HCT116 (cell line): ENCODE measurements around the gene SAMD1. TPM values are rescaled to one million over a fixed set of nuclear protein-coding genes. Genes with fewer than 3 reads are reported as not detected.

Experiments
- ATAC-seq: fragments of 200-7000 bp; cut with Tn5 transposase; 2 replicates; pipeline ENCODE4 v1.9.1; 2020; ENCODE audit warnings: mild to moderate bottlenecking, moderate library complexity
- BruUV-seq: library from RNA; stranded (reverse); fragments of 400-500 nt; replicated peaks from 2 replicates; lab custom pipeline; 2021; lab: Mats Ljungman, UMichigan
- CTCF ChIA-PET: fragments of 300-600 bp; sonication (Branson Sonifier 250); formaldehyde crosslinking; loops from one replicate; lab custom pipeline; 2021; ENCODE audit warnings: antibody characterized with exemption; lab: Charles Lee
- POLR2A ChIA-PET: fragments of 300-600, 350-600 bp; sonication (Branson Sonifier 250); formaldehyde crosslinking; loops from one replicate; lab custom pipeline; 2021; ENCODE audit warnings: antibody characterized with exemption; lab: Charles Lee
- RAD21 ChIA-PET, 2 experiments: fragments of 300-600 bp; sonication (Branson Sonifier 250); formaldehyde crosslinking; loops; one replicate each; lab custom pipeline; 2023; ENCODE audit warnings: low total read pairs in 2 of 2; ENCODE audit not compliant: uncharacterized antibody in 2 of 2, unreplicated experiment in 2 of 2, low non-redundant PET in 1 of 2; lab: Charles Lee
- DNase-seq: peaks from one replicate; pipeline ENCODE4 v3.0.0-alpha.2; 2010; ENCODE audit warnings: low read depth, low spot score
- H2AFZ ChIP-seq: fragments of 200-600 bp; shearing (Covaris generic), sonication (generic); 2 replicates; pipeline ENCODE4 v1.6.1; 2017; ENCODE audit warnings: low read depth, mixed run types, mixed read lengths, antibody characterized with exemption, low read length; ENCODE audit not compliant: poor library complexity, severe bottlenecking
- H3K27ac ChIP-seq: 2 replicates; pipeline ENCODE4 v1.5.1; 2012; ENCODE audit warnings: low read depth, low read length
- H3K27me3 ChIP-seq: fragments of 200-600 bp; sonication (generic); 2 replicates; pipeline ENCODE4 v1.6.1; 2016; ENCODE audit warnings: mixed run types, low read length, mixed read lengths; ENCODE audit not compliant: insufficient read depth
- H3K36me3 ChIP-seq, 2 experiments: fragments of 200-500 bp in 1 of 2; fragments of 200-600 bp in 1 of 2; sonication (Bioruptor generic) in 1 of 2; sonication (generic) in 1 of 2; 2 replicates each; pipeline versions ENCODE4 v1.5.1 to v1.6.1; 2014 to 2016; ENCODE audit warnings: low read length in 2 of 2, inconsistent platforms in 1 of 2, mixed read lengths in 1 of 2, mixed run types in 1 of 2; ENCODE audit not compliant: insufficient read depth in 2 of 2, control insufficient read depth in 1 of 2
- H3K4me1 ChIP-seq, 2 experiments: fragments of 200-600 bp in 1 of 2; sonication (generic) in 1 of 2; 2 replicates each; pipeline versions ENCODE4 v1.5.1 to v1.6.1; 2012 to 2017; ENCODE audit warnings: low read length in 2 of 2, inconsistent platforms in 1 of 2, mild to moderate bottlenecking in 1 of 2, mixed read lengths in 1 of 2, mixed run types in 1 of 2, moderate library complexity in 1 of 2; ENCODE audit not compliant: insufficient read depth in 2 of 2, control insufficient read depth in 1 of 2
- H3K4me2 ChIP-seq: fragments of 200-600 bp; sonication (generic); 2 replicates; pipeline ENCODE4 v1.6.1; 2017; ENCODE audit warnings: mixed run types, low read length, mixed read lengths
- H3K4me3 ChIP-seq, 2 experiments: fragments of 200-600 bp in 1 of 2; sonication (generic) in 1 of 2; replicated peaks in 1 of 2; 2 replicates each; pipeline ENCODE4 v1.5.1; 2011 to 2016; ENCODE audit warnings: low read length in 2 of 2, control low read depth in 1 of 2, low read depth in 1 of 2, mild to moderate bottlenecking in 1 of 2, mixed read lengths in 1 of 2, mixed run types in 1 of 2
- H3K79me2 ChIP-seq: fragments of 200-600 bp; sonication (generic); 2 replicates; pipeline ENCODE4 v1.6.1; 2017; ENCODE audit warnings: mild to moderate bottlenecking, mixed run types, low read length, moderate library complexity, mixed read lengths; ENCODE audit not compliant: insufficient read depth
- H3K9ac ChIP-seq: fragments of 200-600 bp; sonication (generic); 2 replicates; pipeline ENCODE4 v1.6.1; 2016; ENCODE audit warnings: low read length, mixed read lengths
- H3K9me2 ChIP-seq: fragments of 200-600 bp; sonication (generic), shearing (Covaris generic); 2 replicates; pipeline ENCODE4 v1.6.1; 2017; ENCODE audit warnings: mixed run types, mild to moderate bottlenecking, moderate library complexity; ENCODE audit not compliant: insufficient read depth
- H3K9me3 ChIP-seq, 2 experiments: fragments of 200-500 bp in 1 of 2; fragments of 200-600 bp in 1 of 2; sonication (Bioruptor generic) in 1 of 2; sonication (generic) in 1 of 2; 2 replicates each; pipeline ENCODE4 v1.6.1; 2014 to 2017; ENCODE audit warnings: low read length in 2 of 2, mixed read lengths in 2 of 2, inconsistent platforms in 1 of 2, low read depth in 1 of 2, mild to moderate bottlenecking in 1 of 2, mixed run types in 1 of 2, moderate library complexity in 1 of 2; ENCODE audit not compliant: control insufficient read depth in 1 of 2, insufficient read depth in 1 of 2
- H4K20me1 ChIP-seq: fragments of 200-600 bp; sonication (generic), shearing (Covaris generic); 2 replicates; pipeline ENCODE4 v1.6.1; 2017; ENCODE audit warnings: mixed run types, mild to moderate bottlenecking, moderate library complexity; ENCODE audit not compliant: insufficient read depth
- ATF3 ChIP-seq: IDR thresholded peaks from 2 replicates; pipeline ENCODE4 v1.6.1; 2012
- CEBPB ChIP-seq: IDR thresholded peaks from 2 replicates; pipeline ENCODE4 v1.6.1; 2012; ENCODE audit warnings: low read depth
- EGR1 ChIP-seq: IDR thresholded peaks from 2 replicates; pipeline ENCODE4 v1.6.1; 2012; ENCODE audit warnings: low read depth
- JUND ChIP-seq: IDR thresholded peaks from 2 replicates; pipeline ENCODE4 v1.6.1; 2012
- MAX ChIP-seq: IDR thresholded peaks from 2 replicates; pipeline ENCODE4 v1.6.1; 2012
- POLR2AphosphoS5 ChIP-seq: IDR thresholded peaks from 2 replicates; pipeline ENCODE4 v1.6.1; 2011; ENCODE audit warnings: mild to moderate bottlenecking, low read depth, low read length, moderate library complexity
- RAD21 ChIP-seq: IDR thresholded peaks from 2 replicates; pipeline ENCODE4 v1.6.1; 2012; ENCODE audit warnings: low read depth, mild to moderate bottlenecking
- REST ChIP-seq: IDR thresholded peaks from 2 replicates; pipeline ENCODE4 v1.6.1; 2012; ENCODE audit warnings: low read depth
- SIN3A ChIP-seq: IDR thresholded peaks from 2 replicates; pipeline ENCODE4 v1.6.1; 2012; ENCODE audit warnings: low read depth
- SRF ChIP-seq: IDR thresholded peaks from 2 replicates; pipeline ENCODE4 v1.6.1; 2012; ENCODE audit warnings: low read depth
- TCF7L2 ChIP-seq: IDR thresholded peaks from 2 replicates; pipeline ENCODE4 v1.7.0; 2011; ENCODE audit warnings: borderline replicate concordance, inconsistent platforms; ENCODE audit not compliant: insufficient read depth, insufficient read length; ENCODE audit errors: extremely low read depth
- ZBTB33 ChIP-seq: IDR thresholded peaks from 2 replicates; pipeline ENCODE4 v1.6.1; 2011; ENCODE audit warnings: mild to moderate bottlenecking, low read length, moderate library complexity; ENCODE audit not compliant: insufficient replicate concordance; ENCODE audit errors: extremely low read depth
- ZFX ChIP-seq: fragments of 450-650 bp; IDR thresholded peaks from 2 replicates; pipeline ENCODE4 v1.6.1; 2017
- ZNF274 ChIP-seq: fragments of 200-500 bp; sonication (Bioruptor generic); IDR thresholded peaks from 2 replicates; pipeline ENCODE4 v1.6.1; 2014; ENCODE audit warnings: mild to moderate bottlenecking, low read depth, low read length, inconsistent platforms
- intact Hi-C: fragments of 100-400 bp; cut with micrococcal nuclease; formaldehyde crosslinking; loops from 2 replicates; pipeline ENCODE4 v1.10.0; 2022
- total RNA-seq: library from RNA; stranded (reverse); gene quantifications from one replicate; pipeline ENCODE4 v1.2.1, GENCODE V29; 2021; ENCODE audit not compliant: unreplicated experiment

Gene SAMD1
- total RNA-seq, 1 experiment from 2014 or later, result 62.9 TPM

GRCh38 chr19:14091813-14092462 lies 1.4 kb upstream of the SAMD1 start:
- BruUV-seq, result TSS peak; percentile 79
- Histone ChIP-seq H3K79me2 (no peaks in the 10 kb centered on the region), H3K27me3 (no peaks in the 10 kb centered on the region), H3K4me1 (peaks cover 12 to 19% of the 10 kb centered on the region in 2 experiments), H2AFZ (no peak overlapping the region), H3K9ac (peak overlapping the region; percentile 73), H3K27ac (peak overlapping the region; percentile 83), H3K4me2 (peak overlapping the region; percentile 91), H3K9me2 (no peaks in the 10 kb centered on the region), H3K36me3 (peaks cover 0 to 9% of the 10 kb centered on the region in 2 experiments; a peak in 1 of 4 replicates), H4K20me1 (no peaks in the 10 kb centered on the region), H3K4me3 (peak overlapping the region; percentile 41 to 66), H3K9me3 (peaks cover 3 to 7% of the 10 kb centered on the region in 2 experiments; a peak in 1 of 4 replicates)
- ChIA-PET CTCF (no interaction called here), POLR2A (no interaction called here), RAD21 (no interaction called here)
- ATAC-seq (no peak), DNase-seq (no peak)
- TF ChIP-seq TCF7L2 (no peak), ZBTB33 (no peak), CEBPB (no peak), REST (no peak), MAX (no peak), RAD21 (no peak), EGR1 (no peak), ZFX (no peak), SRF (no peak), JUND (no peak), ZNF274 (no peak), POLR2AphosphoS5 (no peak), ATF3 (no peak), SIN3A (no peak)
- intact Hi-C loops, result no loop called here
